Measurements from ENCODE around the gene ASB6.

DNA sequence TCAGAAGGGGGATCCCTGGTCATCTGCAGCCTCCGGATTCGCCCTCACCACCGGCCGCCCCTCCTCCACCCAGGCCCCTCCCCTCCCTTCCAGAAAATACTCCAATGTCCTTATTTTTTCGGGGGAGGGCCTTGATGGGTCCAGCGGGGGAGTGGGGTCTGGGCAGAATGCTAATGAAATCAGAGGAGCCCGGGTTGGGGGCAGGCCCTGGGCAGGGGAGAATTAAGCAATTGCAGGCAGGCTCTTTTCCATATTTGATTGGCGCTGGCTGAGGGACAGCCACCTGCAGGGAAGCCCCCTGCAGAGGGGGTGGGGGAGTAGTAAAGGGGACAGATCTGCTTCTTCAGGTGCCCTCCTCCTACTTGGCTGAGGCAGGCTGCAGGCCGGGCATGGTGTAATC is 44.8 kb upstream of the ASB6 start:
- no peak for TF ChIP-seq KAT7 (CRISPR knock-in tag; IDR thresholded peaks at IDR 0.05; ENCODE audit: borderline replicate concordance)
- TF ChIP-seq, protein P1, sequence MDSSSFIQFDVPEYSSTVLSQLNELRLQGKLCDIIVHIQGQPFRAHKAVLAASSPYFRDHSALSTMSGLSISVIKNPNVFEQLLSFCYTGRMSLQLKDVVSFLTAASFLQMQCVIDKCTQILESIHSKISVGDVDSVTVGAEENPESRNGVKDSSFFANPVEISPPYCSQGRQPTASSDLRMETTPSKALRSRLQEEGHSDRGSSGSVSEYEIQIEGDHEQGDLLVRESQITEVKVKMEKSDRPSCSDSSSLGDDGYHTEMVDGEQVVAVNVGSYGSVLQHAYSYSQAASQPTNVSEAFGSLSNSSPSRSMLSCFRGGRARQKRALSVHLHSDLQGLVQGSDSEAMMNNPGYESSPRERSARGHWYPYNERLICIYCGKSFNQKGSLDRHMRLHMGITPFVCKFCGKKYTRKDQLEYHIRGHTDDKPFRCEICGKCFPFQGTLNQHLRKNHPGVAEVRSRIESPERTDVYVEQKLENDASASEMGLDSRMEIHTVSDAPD (CRISPR knock-in tag; IDR thresholded peaks at IDR 0.05): no peak
